ENCODE data around the gene DUSP1. TPM values are rescaled to one million over a fixed set of nuclear protein-coding genes. Genes with fewer than 3 reads are reported as not detected.
A peak's percentile ranks its signal among the peaks of the same experiment; 100 is the strongest.

The DUSP1 gene
- total and polyA plus RNA-seq, 9 of the 15 experiments (the other 6 are each of a cell fraction or from before 2014, with no cell fraction given): 2.1 to 14.2 (median 8.5) TPM

DNA sequence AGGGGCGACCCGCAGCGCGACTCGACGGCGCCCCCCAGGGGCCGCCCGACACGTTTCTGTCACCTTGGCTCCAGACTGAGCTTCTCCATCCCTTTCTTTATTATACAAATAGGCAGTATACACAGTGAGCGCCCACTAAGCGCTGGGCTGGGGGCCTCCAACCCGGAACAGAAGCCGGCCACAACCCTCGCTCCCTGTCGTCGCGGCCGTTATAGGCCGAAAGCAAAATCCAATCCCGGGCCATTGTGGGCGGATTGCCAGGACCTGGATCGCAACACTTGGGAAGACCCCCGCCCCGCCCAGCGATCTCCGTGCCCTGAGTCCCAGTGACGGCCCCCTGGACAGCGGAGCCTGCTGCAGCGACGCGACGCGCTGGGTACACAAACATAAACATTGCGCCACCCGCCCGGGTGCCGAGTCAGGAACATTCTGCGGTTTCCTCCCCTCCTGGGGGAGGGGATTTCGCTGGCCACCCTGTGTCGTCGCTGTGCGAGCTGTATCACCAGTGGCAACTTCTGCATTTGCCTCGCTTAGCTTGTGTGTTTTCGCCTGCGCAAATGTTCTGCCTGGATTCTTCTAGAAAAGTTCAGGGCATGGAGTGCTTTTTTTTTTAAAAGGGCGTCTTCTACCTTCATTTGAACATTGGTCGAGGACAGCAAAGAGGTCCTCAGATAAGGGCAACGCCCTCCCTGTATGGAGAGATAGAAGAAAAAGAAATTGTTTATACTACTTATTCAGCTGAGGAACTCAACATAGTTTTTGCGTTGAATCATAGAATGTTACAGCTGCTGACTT lies 1.3 kb upstream of the DUSP1 start (continued):
- TF ChIP-seq CEBPG (CRISPR knock-in tag; IDR thresholded peaks at IDR 0.05): peak; percentile 94
- TF ChIP-seq CEBPG (tag; conservative IDR thresholded peaks at IDR 0.05 in 1 of 2, IDR thresholded peaks at IDR 0.05 in 1 of 2): peak; percentile 92 to 94
- TF ChIP-seq ZNF583 (CRISPR knock-in tag; IDR thresholded peaks at IDR 0.05): no peak; the same call in 1 of the 2 replicates
- TF ChIP-seq JUND (IDR thresholded peaks at IDR 0.05; ENCODE audit: borderline replicate concordance, low read depth, low read length): peak; percentile 50
- TF ChIP-seq JUND (tag; IDR thresholded peaks at IDR 0.05; ENCODE audit: borderline replicate concordance, low read depth, low read length): no peak; the same call in 2 of the 3 replicates
- TF ChIP-seq, protein P1, sequence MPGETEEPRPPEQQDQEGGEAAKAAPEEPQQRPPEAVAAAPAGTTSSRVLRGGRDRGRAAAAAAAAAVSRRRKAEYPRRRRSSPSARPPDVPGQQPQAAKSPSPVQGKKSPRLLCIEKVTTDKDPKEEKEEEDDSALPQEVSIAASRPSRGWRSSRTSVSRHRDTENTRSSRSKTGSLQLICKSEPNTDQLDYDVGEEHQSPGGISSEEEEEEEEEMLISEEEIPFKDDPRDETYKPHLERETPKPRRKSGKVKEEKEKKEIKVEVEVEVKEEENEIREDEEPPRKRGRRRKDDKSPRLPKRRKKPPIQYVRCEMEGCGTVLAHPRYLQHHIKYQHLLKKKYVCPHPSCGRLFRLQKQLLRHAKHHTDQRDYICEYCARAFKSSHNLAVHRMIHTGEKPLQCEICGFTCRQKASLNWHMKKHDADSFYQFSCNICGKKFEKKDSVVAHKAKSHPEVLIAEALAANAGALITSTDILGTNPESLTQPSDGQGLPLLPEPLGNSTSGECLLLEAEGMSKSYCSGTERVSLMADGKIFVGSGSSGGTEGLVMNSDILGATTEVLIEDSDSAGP (CRISPR knock-in tag; IDR thresholded peaks at IDR 0.05): no peak; the same call in 1 of the 2 replicates
- peak; percentile 85 for TF ChIP-seq CREM (IDR thresholded peaks at IDR 0.05; ENCODE audit: low read depth)
- peak; percentile 36; the same call in 1 of the 2 replicates for TF ChIP-seq MBD2 (IDR thresholded peaks at IDR 0.05; ENCODE audit: borderline replicate concordance, low read depth)
- peak; percentile 57; the same call in 1 of the 2 replicates for TF ChIP-seq NFE2 (IDR thresholded peaks at IDR 0.05; ENCODE audit: low read depth)
- TF ChIP-seq ATF3 (IDR thresholded peaks at IDR 0.05): peak; percentile 78
- TF ChIP-seq ATF3 (CRISPR knock-in tag; conservative IDR thresholded peaks at IDR 0.05): no peak; the same call in none of the 2 replicates
- TF ChIP-seq KLF16 (IDR thresholded peaks at IDR 0.05): peak; percentile 46; the same call in 1 of the 2 replicates
- peak in 1 of 2 experiments; percentile 12; a peak in 1 of 4 replicates for TF ChIP-seq NONO (IDR thresholded peaks at IDR 0.05; ENCODE audit: low read depth in 2 of 2, low read length in 1 of 2)
- peak; percentile 58 for TF ChIP-seq BCOR (IDR thresholded peaks at IDR 0.05)
- TF ChIP-seq, protein P2, sequence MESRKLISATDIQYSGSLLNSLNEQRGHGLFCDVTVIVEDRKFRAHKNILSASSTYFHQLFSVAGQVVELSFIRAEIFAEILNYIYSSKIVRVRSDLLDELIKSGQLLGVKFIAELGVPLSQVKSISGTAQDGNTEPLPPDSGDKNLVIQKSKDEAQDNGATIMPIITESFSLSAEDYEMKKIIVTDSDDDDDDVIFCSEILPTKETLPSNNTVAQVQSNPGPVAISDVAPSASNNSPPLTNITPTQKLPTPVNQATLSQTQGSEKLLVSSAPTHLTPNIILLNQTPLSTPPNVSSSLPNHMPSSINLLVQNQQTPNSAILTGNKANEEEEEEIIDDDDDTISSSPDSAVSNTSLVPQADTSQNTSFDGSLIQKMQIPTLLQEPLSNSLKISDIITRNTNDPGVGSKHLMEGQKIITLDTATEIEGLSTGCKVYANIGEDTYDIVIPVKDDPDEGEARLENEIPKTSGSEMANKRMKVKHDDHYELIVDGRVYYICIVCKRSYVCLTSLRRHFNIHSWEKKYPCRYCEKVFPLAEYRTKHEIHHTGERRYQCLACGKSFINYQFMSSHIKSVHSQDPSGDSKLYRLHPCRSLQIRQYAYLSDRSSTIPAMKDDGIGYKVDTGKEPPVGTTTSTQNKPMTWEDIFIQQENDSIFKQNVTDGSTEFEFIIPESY (CRISPR knock-in tag; IDR thresholded peaks at IDR 0.05): no peak
- peak; percentile 76 for TF ChIP-seq HNRNPLL (IDR thresholded peaks at IDR 0.05; ENCODE audit: low read depth, low read length, poor library complexity, severe bottlenecking)
- TF ChIP-seq SMARCA4 (IDR thresholded peaks at IDR 0.05): peak; percentile 82
- TF ChIP-seq HMG20B (CRISPR knock-in tag; IDR thresholded peaks at IDR 0.05): no peak
- TF ChIP-seq HDAC1 (IDR thresholded peaks at IDR 0.05): peak in 1 of 2 experiments; percentile 77; a peak in 1 of 4 replicates
- TF ChIP-seq PTTG1 (tag; IDR thresholded peaks at IDR 0.05; ENCODE audit: low read depth): no peak
- peak; percentile 91 for TF ChIP-seq KLF1 (tag; IDR thresholded peaks at IDR 0.05)
- TF ChIP-seq TEAD4 (IDR thresholded peaks at IDR 0.05; ENCODE audit: low read length): peak; percentile 78
- 0 out of 2 replicates have a peak, but pooled peaks have one; percentile 59 for TF ChIP-seq TEAD4 (CRISPR knock-in tag; IDR thresholded peaks at IDR 0.05; ENCODE audit: borderline replicate concordance)
- no peak for TF ChIP-seq RBM22 (IDR thresholded peaks at IDR 0.05; ENCODE audit: low read depth, low read length, poor library complexity, severe bottlenecking)
- peak; percentile 92 for TF ChIP-seq FOXJ3 (CRISPR knock-in tag; IDR thresholded peaks at IDR 0.05)
- TF ChIP-seq SUPT5H (IDR thresholded peaks at IDR 0.05): peak; percentile 51
